HL-60 (cell line): ENCODE data around the gene ASIC1.

Experiments
- DNase-seq, 2 experiments: peaks; one replicate each; pipeline ENCODE4 v3.0.0-alpha.2; 2010 to 2020; ENCODE audit warnings: low read depth in 1 of 2, low spot score in 1 of 2
- H3K27ac ChIP-seq: fragments of 250-450 bp; sonication (Bioruptor Pico); replicated peaks from 2 replicates; pipeline ENCODE4 v1.5.1; 2020; ENCODE audit warnings: mild to moderate bottlenecking, moderate library complexity
- H3K27me3 ChIP-seq: fragments of 250-450 bp; sonication (Bioruptor Pico); 2 replicates; pipeline ENCODE4 v1.5.1; 2021; ENCODE audit warnings: mild to moderate bottlenecking, moderate library complexity; ENCODE audit not compliant: insufficient read depth, poor library complexity, severe bottlenecking
- H3K4me3 ChIP-seq: replicated peaks from 2 replicates; pipeline ENCODE4 v1.5.1; 2011; ENCODE audit warnings: mild to moderate bottlenecking, control low read depth, low read length; ENCODE audit not compliant: insufficient read depth
- GABPA ChIP-seq: IDR thresholded peaks from 2 replicates; pipeline ENCODE4 v1.6.1; 2012; ENCODE audit warnings: low read depth
- POLR2AphosphoS5 ChIP-seq: IDR thresholded peaks from 2 replicates; pipeline ENCODE4 v1.6.1; 2012; ENCODE audit warnings: low read depth
- SPI1 ChIP-seq: IDR thresholded peaks from 2 replicates; pipeline ENCODE4 v1.6.1; 2012; ENCODE audit warnings: low read depth, mild to moderate bottlenecking, borderline replicate concordance
- TF ChIP-seq, protein P1 (sequence below): IDR thresholded peaks from 2 replicates; pipeline ENCODE4 v1.6.1; 2012; ENCODE audit warnings: low read depth; ENCODE audit not compliant: insufficient replicate concordance
- TF ChIP-seq, protein P2 (sequence below): IDR thresholded peaks from one replicate; pipeline ENCODE4 v1.5.1; 2011; ENCODE audit warnings: low read length, control low read depth, inconsistent platforms; ENCODE audit not compliant: insufficient read depth

Gene ASIC1

DNA sequence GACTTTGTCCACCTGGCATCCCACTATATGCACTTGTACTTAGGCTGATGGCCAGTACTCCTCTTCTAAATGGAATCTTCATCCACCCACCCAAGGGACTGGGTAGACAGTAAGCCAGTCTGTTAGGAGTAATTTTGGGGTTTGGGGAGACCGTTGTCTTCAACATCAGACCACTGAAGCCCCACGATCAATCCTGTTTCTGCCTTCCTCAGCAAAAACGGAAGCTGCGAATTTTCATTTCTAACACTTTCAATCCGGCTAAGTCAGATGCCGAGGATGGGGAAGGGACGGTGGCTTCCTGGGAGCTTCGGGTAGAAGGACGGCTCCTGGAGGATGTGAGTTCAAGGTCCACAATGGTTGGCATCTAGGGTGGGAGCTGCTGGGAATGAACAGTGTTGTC lies 29.8 kb downstream of the ASIC1 start:
- Histone ChIP-seq H3K27ac (no peak overlapping the region), H3K4me3 (no peak overlapping the region), H3K27me3 (no peaks in the 10 kb centered on the region)
- DNase-seq, result no peak
- TF ChIP-seq, protein P1, sequence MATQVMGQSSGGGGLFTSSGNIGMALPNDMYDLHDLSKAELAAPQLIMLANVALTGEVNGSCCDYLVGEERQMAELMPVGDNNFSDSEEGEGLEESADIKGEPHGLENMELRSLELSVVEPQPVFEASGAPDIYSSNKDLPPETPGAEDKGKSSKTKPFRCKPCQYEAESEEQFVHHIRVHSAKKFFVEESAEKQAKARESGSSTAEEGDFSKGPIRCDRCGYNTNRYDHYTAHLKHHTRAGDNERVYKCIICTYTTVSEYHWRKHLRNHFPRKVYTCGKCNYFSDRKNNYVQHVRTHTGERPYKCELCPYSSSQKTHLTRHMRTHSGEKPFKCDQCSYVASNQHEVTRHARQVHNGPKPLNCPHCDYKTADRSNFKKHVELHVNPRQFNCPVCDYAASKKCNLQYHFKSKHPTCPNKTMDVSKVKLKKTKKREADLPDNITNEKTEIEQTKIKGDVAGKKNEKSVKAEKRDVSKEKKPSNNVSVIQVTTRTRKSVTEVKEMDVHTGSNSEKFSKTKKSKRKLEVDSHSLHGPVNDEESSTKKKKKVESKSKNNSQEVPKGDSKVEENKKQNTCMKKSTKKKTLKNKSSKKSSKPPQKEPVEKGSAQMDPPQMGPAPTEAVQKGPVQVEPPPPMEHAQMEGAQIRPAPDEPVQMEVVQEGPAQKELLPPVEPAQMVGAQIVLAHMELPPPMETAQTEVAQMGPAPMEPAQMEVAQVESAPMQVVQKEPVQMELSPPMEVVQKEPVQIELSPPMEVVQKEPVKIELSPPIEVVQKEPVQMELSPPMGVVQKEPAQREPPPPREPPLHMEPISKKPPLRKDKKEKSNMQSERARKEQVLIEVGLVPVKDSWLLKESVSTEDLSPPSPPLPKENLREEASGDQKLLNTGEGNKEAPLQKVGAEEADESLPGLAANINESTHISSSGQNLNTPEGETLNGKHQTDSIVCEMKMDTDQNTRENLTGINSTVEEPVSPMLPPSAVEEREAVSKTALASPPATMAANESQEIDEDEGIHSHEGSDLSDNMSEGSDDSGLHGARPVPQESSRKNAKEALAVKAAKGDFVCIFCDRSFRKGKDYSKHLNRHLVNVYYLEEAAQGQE, result no peak
- TF ChIP-seq, protein P2, sequence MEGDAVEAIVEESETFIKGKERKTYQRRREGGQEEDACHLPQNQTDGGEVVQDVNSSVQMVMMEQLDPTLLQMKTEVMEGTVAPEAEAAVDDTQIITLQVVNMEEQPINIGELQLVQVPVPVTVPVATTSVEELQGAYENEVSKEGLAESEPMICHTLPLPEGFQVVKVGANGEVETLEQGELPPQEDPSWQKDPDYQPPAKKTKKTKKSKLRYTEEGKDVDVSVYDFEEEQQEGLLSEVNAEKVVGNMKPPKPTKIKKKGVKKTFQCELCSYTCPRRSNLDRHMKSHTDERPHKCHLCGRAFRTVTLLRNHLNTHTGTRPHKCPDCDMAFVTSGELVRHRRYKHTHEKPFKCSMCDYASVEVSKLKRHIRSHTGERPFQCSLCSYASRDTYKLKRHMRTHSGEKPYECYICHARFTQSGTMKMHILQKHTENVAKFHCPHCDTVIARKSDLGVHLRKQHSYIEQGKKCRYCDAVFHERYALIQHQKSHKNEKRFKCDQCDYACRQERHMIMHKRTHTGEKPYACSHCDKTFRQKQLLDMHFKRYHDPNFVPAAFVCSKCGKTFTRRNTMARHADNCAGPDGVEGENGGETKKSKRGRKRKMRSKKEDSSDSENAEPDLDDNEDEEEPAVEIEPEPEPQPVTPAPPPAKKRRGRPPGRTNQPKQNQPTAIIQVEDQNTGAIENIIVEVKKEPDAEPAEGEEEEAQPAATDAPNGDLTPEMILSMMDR, result no peak
- TF ChIP-seq POLR2AphosphoS5, result no peak
- no peak for TF ChIP-seq GABPA
- TF ChIP-seq SPI1, result no peak

DNA sequence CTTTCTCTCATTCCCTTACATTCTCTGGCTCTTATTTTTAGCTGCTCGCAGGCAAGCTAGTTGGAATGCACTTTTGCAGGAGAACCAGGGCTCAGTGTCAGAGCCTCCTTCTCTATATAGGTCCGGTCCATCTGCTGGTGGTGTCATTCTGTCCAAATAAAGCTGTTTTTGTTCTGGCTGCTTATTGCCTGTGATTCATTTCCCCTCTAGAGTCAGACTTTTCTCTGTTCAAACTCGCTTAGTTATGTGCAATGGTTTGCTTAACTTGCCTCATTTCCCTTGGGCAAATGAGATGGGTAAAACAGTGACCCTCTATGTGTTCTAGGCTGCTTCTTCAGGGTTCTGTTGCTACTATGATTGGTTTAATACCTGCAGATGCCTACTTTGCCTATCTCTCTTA lies 30.6 kb downstream of the ASIC1 start:
- DNase-seq, result no peak
- TF ChIP-seq, protein P1, result no peak
- TF ChIP-seq SPI1 (no peak), GABPA (no peak), POLR2AphosphoS5 (no peak)
- TF ChIP-seq, protein P2, result no peak
- Histone ChIP-seq H3K27ac (no peak overlapping the region), H3K27me3 (no peaks in the 10 kb centered on the region), H3K4me3 (no peak overlapping the region)

DNA sequence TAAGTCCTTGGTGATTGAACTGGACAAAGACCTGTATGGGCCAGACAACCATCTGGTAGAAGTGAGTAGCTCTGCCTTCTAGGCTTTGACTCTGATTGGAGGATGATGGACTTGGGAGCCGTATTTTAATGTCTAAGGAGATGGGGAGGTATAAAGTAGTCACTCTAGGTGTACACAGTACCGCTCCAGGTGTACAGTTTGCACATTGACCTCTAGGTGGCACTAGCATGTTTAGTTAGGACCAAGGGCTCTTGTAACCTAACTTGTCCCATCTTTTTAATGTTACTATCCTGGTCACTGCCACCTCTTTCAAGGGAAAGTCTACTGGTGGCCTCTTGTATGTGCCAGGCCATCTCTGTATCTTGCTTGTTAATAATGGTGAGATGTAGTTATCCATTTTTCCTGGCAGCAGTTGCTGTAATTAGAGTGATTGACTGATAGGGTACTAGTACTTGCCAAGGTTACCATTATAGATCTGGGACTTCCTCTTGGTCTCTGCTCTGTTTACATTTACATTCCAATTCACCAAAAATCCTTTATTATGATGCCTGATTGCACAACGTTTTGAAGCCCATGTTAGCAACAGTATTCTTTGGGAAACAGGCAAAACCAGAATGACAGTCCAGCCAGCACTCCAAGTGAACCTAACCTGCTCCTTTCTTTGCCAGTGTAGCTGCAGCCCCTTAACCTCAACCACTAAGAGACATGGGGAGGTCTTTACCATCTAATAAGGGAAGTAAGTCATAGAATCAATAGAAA lies 31.4 kb downstream of the ASIC1 start:
- Histone ChIP-seq H3K27ac (no peak overlapping the region), H3K4me3 (no peak overlapping the region), H3K27me3 (no peaks in the 10 kb centered on the region)
- peak in 1 of 2 experiments; percentile 58 for DNase-seq
- TF ChIP-seq POLR2AphosphoS5, result no peak
- TF ChIP-seq GABPA, result no peak
- TF ChIP-seq, protein P1, result no peak
- 0 out of 2 replicates have a peak, but pooled peaks have one; percentile 47 for TF ChIP-seq SPI1
- TF ChIP-seq, protein P2, result peak; percentile 83
